HEK293 (cell line): ENCODE results near the gene EEF1AKMT2.

Source experiments
- CTCF ChIP-seq: fragments of 450-650 bp; formaldehyde crosslinking; IDR thresholded peaks from 2 replicates; pipeline ENCODE4 v1.5.1; 2016; ENCODE audit warnings: missing biosample characterization, missing genetic modification characterization
- IKZF3 ChIP-seq: fragments of 450-650 bp; IDR thresholded peaks from 2 replicates; pipeline ENCODE4 v1.5.0; 2018; ENCODE audit warnings: missing biosample characterization, mild to moderate bottlenecking, missing genetic modification characterization, moderate library complexity
- YY1 ChIP-seq: fragments of 450-650 bp; formaldehyde crosslinking; IDR thresholded peaks from 2 replicates; pipeline ENCODE4 v1.5.1; 2018; ENCODE audit warnings: missing biosample characterization, missing genetic modification characterization
- ZNF211 ChIP-seq: fragments of 450-650 bp; formaldehyde crosslinking; IDR thresholded peaks from 2 replicates; pipeline ENCODE4 v1.5.1; 2016; ENCODE audit warnings: low read depth, missing biosample characterization, missing genetic modification characterization
- ZNF791 ChIP-seq: fragments of 450-650 bp; formaldehyde crosslinking; IDR thresholded peaks from 2 replicates; pipeline ENCODE4 v1.5.1; 2016; ENCODE audit warnings: missing biosample characterization, missing genetic modification characterization

- TF ChIP-seq ZNF791: no peak
- no peak for TF ChIP-seq ZNF211 (tag by site-specific recombination)
- TF ChIP-seq YY1 (tag by site-specific recombination): no peak
- no peak for TF ChIP-seq CTCF (tag by site-specific recombination)
- TF ChIP-seq IKZF3 (tag by site-specific recombination): no peak
Observed at GRCh38 chr10:124725171-124725631, 66.5 kb downstream of the EEF1AKMT2 start.
